ENCODE data around the gene PSMB10.
A peak's percentile ranks its signal among the peaks of the same experiment; 100 is the strongest.
"Not testable (repeated sequence)": the region's sequence is repeated elsewhere in the genome, so short reads cannot be mapped to it uniquely, and the experiment has no call there.

PSMB10 gene

DNA sequence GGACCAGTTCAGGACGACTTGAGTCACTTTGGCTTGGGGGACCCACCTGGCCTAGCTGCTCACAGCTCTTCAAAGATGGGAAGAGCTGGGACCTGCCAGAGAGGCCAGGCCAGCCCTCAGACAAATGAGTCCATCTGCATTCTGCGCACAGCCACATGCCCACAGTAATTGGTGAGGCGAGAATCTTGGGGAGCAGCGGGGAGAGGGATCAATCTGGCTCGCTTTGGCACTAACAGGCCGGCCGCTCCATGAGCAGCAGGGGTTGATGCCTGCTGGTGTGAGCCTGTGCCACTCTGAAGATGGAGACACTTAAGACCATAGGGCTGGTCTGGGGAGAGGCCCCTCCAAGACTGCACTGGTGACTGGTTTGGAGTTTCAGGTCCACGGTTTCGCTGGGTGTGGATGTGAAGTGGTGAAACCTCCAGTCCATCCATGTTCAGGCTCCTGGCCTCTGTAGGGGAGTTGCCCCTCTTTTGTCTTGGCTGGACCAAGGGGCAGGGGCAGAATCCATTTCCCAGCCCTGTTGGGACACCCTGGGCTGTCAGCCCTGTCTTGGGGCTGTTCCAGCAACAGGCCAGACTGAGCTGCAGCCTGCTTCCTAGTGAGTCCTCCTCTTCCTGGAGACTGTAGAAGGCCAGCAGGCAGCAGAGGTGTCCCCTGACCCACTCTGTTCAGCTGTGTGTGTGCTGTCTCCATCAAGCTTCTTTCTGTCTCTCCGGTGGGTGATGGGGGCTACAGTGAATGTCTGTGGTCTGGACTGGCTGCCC is 12.3 kb downstream of the PSMB10 start:
- no peak for DNase-seq

DNA sequence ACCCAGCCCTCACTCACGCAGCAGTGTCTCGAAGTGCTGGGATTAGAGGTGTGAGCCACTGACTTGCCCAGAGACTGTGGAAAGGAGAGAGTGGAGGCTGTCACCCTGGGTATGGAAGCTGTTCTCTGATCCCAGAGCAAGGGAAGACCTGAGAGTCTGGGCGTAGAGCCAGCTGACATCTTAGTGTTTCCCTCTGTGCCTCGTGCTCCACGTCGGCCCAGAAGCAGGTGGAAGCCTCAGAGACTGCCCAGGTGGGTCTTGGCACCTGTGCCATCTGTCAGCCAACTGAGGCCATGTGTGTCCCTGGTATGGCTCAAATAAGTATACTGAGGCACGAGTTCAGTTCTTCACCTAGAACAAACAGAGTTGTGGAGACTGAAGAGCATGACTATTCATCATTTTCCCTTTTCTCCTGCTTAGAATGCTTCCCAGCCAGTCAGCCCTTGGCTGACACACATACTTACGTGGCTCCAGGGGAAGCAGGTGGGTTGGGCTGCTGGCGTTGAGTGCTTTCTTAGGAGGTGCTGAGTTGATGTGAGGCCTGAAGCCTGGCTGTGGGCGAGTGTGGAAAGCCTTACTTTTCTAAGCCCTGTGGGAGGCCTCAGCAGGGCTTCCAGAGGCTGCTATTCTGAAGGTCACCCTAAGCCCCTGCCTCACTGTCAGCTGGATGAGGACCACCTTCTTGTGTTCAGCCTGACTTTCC is 13.1 kb downstream of the PSMB10 start:
- no peak for DNase-seq

DNA sequence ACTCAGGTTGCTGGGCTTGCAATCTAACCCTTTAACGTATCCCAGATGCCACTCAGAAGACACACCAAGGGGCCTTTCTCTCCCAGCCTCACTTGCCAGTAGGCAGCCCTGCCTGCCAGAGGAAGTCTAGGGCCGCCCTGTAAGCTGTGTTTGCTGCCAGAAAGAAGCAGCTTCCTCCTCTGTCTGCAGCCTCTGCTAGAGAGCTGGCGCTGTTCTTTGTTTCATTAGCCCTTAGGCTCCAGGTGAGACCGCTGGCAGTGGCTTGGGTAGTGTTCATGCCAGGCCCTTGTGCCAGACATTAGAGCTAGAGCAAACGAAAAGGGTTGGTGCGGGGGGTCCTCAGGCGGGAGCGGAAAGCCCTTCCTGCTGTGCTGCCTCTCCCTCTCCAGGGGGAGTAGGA is 13.9 kb downstream of the PSMB10 start:
- no peak for DNase-seq

DNA sequence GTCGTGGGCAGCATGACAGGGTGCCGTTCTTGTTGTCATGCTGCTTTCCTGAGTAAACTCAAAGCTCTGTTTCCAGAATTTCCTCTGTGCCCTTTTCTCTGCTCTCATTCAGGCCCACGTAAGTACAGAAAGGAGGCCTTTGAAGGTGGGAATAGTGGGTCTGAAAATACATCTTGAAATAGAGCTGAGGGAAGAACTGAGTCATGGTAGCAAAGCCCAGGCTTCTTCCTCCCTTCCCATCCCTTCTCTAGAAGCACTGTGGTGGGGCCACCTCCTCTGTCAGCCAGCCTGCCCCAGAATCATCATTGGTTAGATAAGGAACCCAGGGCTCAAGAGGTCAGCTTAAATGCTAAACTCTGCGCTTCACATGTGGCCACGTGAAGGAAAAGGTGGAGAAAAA is 14.4 kb downstream of the PSMB10 start:
- DNase-seq: no peak

DNA sequence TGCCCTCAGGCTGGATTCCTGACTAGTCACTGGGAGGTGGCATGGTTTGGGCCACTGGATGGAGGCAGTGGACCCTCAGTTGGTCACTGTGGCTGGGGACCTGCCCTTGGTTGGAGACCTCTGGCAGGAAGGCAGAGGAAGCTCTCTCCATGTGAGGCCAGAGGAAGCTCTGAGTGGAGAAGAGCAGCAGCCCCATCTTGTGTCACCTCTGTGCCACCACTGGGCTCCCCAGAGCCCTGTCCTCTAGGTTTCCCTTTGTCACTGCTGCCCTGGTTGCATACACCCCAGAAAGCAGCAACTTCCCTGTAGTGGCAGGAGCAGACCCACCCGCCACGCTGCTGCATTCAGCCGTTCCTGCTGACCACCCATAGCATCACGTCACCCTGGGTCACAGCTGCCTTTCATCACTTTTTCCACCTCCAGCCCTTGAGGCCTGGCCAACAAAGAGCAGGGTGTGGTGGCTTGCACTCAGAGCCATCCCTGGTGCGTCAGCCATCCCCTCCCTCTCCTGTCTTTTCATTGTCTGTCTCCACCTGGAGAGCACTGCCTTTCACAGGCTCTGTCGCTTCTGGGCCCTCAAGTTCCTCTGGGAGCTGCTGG is 16.9 kb downstream of the PSMB10 start:
- no peak for DNase-seq

DNA sequence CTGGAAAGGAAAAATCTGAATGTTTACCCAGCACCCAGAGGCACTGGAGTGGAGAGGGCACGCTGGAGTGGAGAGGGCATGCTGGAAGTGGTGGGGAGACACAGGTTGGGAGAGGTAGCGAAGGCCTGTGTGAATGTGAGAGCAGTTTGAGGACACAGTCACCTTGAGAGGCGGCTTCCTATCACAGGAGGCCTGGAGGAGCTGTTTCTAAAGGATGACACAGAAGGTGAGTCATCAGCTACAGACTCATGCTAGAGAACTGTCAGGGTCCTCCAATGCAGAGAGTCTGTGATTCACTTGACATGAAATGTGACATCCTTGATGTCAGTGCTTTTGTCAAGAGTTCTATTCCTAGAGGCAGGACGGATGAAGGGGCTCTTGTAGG is 18.8 kb downstream of the PSMB10 start:
- DNase-seq: peak; percentile 73

DNA sequence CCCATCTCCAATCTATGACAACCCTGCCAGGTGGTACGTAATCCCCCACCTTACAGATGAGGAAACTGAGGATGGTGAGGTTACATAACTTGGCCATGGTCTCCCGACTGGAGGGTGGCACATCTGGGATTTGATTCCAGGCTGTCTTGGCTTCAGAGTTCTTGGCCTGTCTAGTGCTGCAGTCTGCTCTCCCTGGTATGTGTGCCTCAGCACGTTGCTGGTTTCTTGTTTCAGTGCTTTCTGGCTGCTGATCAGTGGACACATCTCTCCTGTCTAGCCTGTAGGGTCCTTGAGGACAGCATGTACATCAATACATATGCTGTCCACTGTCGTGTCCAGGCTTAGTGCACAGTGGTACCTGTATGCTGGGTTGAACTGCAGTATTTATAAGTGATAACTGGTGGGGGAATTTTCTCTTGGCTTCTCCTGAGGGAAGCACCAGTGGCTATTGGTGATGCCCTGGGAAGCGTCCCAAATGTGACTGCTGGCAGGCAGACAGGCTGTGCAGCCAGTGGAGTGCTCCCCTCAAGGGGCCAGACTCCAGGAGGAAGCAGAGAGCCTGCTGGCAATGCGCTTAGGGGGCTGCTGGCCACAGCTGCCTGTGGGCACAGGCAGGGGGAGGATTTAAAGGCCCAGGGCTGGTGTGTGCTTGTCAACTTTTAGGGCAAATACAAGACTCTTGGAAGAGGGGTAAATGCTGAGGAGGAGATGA is 19.4 kb downstream of the PSMB10 start:
- no peak for DNase-seq

DNA sequence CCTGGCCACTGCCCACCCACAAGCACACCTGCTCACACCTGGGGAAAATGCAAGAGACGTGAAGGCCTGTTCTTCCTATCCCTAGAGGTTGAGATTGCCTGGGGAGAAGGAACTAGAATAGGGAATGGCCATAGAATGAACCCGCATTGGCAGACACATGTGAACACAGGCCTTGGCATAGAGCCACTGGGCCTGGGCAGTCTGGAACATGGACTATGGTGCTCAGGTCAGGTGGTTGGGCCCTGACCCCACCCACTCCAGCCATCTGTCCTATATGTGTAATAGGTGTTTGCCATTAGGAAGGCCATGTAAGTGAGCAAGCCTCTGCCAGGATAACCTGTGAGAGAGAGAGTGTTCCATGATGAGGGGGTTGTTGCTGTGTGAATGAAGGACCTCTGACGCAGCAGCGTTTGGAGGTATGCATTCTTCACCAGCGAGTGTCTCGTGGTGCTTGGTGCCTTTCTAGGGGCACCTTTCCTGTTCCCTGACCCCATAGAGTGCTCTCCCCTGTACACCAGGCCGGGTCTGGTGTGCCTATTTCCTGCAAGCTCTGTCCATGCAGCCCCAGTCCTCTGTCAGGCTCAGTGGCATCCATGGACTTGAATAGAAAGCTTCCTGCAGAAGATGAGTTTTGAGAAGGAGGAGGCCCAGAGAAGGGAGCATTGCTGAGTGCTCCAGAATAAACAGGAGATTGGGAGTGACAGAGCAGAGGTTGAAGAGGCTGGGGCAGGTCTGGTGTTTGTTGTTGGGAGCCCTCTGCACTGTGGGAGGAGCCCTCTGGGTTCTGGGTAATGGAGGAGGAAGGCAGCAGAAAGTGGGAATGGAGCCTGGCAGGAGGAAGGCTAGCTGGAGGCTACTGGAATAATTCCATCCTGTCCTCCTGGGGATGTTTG is 20.6 kb downstream of the PSMB10 start:
- DNase-seq: no peak

DNA sequence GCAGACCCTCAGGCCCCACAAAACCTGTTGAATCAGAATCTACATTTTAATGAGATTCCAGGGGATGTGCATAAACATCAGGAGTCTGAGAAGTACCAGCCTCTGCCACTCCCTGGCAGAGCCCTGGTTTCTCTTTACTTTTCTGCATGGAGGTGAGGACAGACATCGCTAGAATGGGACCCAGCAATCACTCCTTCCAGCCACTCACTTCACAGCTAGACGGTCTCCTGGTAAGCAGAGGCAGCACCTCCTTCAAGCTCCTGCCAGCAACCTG is 21.2 kb downstream of the PSMB10 start:
- DNase-seq: not testable (repeated sequence)

DNA sequence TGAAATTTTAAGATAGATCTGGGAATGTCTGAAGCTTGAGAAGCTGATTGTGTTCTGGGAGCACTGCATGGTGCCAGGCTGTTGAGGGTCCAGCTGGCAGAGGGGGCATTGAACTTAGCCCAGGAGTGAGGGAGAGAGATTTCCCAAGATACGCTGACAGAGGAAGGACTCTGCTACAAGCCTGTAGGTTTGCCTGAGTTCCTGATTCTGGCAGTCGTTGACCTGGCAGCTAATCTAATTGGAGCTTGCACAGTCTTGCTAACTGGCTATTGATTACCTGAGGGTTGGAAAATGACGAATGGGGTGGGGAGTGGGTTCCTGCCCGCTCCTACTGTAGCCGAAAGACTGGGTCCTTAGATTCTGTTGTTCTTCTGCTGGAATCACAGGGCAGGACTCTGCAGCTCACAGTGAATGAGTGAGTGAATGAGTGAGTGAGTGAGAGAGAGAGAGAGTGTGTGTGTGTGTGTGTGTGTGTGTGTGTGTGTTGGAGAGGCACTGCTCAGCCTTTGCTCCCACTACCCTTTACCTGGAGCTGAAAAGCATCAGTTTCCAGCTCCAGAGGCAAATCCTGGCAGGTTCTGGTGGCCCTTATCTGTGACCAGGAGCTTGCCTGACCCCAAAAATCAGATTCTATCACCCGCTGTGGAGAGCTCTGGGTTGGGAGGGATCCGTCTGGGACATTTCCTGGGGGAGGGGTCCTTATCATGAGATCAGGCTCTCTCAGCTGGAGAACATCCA is 21.7 kb downstream of the PSMB10 start:
- DNase-seq: no peak

DNA sequence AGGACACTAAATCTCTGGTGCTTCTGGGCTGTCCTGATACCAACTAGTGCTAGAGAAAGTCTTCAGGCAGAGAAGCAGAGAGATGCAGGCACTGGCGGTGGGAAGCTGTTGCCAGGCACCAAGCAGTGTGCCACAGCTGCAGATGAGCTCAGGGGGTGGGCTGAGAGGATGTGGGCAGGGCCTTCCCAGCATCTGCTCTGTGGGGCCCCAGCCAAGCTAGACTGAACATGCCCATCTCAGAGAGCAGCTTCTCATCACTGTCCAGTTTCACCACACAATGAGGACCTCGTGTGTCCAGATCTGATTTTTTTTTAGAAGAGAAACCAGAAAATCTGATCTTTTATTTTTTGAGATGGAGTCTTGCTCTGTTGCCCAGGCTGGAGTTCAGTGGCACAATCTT is 26.5 kb downstream of the PSMB10 start:
- no peak for DNase-seq

DNA sequence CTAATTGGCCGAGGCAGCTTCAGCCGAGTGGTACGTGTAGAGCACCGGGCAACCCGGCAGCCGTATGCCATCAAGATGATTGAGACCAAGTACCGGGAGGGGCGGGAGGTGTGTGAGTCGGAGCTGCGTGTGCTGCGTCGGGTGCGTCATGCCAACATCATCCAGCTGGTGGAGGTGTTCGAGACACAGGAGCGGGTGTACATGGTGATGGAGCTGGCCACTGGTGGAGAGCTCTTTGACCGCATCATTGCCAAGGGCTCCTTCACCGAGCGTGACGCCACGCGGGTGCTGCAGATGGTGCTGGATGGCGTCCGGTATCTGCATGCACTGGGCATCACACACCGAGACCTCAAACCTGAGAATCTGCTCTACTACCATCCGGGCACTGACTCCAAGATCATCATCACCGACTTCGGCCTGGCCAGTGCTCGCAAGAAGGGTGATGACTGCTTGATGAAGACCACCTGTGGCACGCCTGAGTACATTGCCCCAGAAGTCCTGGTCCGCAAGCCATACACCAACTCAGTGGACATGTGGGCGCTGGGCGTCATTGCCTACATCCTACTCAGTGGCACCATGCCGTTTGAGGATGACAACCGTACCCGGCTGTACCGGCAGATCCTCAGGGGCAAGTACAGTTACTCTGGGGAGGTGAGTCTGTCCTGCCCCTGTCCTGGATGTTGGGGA is 27.5 kb downstream of the PSMB10 start:
- DNase-seq: no peak

DNA sequence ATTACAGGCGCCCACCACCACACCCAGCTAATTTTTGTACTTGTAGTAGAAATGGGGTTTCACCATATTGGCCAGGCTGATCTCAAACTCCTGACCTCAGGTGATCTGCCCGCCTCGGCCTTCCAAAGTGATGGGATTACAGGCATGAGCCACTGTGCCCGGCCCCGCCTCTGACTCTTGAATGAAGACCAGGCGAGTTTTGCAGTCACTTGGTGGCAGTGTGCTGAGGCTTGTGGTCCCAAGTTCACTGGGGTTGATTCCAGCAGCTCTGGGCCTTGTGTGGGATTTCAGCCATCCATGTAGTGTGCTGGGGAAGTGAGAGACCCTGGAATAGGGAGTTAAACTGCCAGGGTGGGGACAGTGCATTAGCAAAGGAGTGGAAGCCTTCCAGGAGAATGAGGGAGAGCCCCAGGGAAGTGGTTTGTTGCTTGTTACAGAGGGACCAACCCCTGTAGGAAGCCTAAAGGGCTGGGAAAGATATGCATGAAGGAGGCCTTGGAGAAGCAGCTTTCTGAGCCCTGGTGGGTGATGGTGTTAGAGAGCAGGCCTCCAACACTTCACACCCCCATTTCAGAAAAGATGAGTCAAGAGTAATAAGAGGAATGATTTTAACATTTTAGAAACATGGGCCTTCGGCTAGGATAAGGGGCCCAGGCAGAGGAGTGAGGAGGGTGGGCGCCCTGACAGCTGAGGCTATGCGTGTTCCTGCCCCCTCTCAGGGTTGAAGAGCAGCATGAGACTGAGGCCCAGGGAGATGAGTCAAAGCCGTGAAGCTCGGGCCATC is 29.1 kb downstream of the PSMB10 start:
- DNase-seq: no peak

DNA sequence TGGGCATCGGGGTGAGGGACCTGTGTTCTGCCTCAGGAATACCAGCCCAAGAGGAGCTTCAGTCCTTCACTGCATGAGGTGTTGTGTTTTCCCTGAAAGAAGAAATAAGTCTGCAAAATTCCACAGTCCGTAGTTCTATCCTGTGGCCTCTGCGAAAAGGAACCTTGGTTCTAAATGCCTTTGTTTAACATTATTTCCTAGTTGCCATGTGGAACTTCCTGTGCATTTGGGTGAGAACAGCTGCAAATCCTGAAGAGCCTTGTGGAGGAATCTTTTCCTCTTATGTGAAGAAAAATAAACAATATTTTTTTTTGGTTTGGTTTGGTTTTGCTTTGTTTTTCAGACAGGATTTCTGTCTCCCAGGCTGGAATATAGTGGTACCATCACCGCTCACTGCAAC is 33.8 kb downstream of the PSMB10 start:
- no peak for DNase-seq

DNA sequence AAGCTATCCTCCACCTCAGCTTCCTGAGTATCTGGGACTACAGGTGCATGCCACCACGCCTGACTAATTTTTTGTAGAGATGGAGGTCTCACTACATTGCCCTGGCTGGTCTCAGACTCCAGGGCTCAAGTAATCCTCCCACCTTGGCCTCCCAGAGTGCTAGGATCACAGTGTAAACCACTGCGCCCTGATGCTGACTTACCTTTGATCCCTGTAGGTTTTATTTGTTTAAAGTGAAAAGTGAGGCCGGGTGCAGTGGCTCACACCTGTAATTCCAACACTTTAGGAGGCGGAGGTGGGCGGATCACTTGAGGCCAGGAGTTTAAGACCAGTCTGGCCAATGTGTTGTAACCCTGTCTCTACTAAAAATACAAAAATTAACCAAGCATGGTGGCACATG is 34.9 kb downstream of the PSMB10 start:
- no peak for DNase-seq

DNA sequence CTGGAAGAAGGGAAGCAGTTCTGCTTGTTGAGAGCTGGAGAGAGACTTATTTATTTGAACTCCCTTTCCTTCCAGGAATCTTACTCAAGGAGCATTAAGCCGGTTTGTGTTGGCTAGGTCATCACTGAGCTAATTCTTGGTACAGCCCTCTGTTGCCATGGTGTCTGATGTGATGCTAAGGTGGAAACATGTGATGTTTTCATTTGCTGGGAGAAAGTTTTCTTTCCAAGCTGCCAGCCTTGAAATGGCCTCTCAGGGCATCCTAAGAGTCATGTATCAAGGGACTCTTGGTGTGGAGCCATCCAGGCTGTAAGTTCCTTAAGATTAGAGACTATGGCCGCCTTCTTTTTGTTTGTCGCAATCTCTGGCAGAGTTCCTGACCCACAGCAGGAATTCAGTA is 39.4 kb downstream of the PSMB10 start:
- DNase-seq: no peak

DNA sequence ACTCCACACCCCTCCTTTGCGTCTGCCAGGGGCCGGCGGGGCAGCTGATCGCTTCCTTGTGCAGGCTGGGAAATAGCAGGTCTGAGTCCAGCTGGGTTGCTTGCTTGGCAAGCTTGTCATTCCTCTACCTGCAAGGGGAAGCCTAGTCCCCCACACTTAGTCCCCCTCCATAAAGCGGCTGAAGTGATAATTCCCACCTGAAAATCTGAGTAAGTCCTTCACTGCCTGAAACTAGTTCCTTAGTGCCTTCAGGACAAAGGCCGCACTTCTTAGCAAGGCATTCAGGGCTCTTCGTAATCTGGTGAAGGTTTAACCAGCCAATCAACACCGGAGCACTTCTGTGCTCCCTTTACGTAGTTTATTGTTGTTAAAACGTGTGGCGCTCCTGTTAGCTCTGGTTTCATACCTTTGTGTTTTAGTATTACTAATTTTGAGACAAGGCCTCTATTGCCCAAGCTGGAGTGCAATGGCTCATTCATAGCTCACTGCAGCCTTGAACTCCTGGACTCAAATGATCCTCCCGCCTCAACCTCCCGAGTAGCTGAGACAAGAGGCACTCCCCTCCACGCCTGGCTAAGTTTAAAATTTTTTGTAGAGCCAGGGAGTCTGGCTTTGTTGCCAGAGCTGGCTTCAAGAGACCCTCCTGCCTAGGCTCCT is 42.8 kb downstream of the PSMB10 start:
- DNase-seq: no peak

DNA sequence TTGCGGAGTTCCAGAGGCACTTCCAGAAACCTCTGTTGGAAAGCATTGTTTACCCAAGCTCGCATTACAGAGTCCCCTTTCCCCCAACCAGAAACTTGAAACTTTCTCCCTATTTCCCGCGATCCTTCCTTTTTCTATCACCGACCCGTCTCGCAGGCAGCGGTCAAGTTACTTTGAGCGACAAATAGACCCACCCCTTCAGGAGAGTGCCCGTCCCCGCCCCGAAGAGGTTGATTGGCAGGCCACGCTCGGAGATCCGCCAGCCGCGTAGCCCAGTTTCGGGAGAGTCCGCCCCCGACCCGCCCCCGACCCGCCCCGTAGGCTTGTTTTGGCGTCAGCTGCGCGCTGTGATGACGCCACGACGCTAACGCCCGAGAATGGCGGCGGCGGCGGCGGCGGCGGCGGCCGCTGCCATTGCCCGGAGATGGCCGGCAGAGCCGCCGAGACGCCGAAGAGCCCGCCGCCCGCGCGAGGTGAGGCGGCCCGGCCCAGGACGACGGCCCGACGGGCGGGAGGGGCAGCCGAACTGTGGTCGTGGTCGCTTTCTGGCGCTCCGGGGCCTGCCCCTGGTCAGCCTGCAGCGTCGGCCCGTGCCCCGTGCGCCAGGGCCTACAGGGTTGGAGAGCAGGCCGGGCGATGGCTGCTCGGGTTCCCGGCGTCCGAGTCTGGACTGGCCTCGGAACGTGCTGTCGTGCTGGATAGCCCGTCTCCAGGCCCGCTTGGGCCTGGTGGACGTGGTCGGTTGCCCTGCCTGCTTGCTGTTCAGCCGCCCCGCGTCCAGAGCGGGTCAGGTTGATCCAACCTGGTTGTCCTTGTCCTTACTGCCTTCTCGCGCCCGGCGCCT is 43.5 kb downstream of the PSMB10 start, which contains the start of gene PSKH1:
Gene PSKH1 (plus strand): TSS at position 356 of the 844 bp plus-strand sequence. CDS start 15,496 bp downstream, outside the sequence.
- DNase-seq: peak; percentile 98

DNA sequence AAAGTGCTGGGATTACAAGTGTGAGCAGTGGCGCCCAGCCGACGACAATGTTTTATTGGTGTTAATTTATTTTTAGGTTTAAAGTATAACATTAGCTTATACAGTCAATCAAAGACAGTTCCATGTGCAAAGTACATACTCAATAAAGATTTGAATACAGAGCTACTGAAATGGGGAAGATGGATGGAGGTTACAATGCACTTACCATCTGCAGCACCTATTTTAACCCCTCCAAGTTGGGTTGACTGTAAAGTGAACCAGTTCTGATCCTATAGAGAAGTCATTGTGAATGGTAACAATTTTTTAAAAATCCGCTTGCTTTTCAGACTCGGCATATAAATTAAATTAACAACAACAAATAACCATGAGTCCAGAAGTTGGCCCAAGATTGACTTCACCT is 44.3 kb downstream of the PSMB10 start:
- DNase-seq: no peak
